K562 (cell line): Measurements from ENCODE around the gene ZNF593OS. TPM values are rescaled to one million over a fixed set of nuclear protein-coding genes. Genes with fewer than 3 reads are reported as not detected.
A peak's percentile ranks its signal among the peaks of the same experiment; 100 is the strongest.

Source experiments
- ATAC-seq: fragments of 200-7000 bp; cut with Tn5 transposase; 3 replicates; pipeline ENCODE4 v1.9.1; 2020; ENCODE audit warnings: moderate library complexity
- BruUV-seq: library from RNA; stranded (reverse); fragments of 400-500 nt; replicated peaks from 2 replicates; lab custom pipeline; 2021; lab: Mats Ljungman, UMichigan
- CTCF ChIA-PET: fragments of 300-600 bp; formaldehyde crosslinking; extraction: SDS; loops from one replicate; lab custom pipeline; 2021; ENCODE audit warnings: low intra/inter-chr PET ratio; lab: Yijun Ruan, JAX
- POLR2A ChIA-PET: fragments of 300-600, 350-650 bp; sonication (Branson Sonifier 250); formaldehyde crosslinking; extraction: SDS; loops from one replicate; lab custom pipeline; 2021; ENCODE audit warnings: antibody characterized with exemption, inconsistent platforms; lab: Yijun Ruan, JAX
- DNase-seq, 4 experiments: peaks; one replicate each; pipeline versions ENCODE4 v3.0.0 to v3.0.0-alpha.2; 2011 to 2018; ENCODE audit warnings: low spot score in 3 of 4, mixed read lengths in 3 of 4; ENCODE audit errors: extremely low read depth in 1 of 4
- FAIRE-seq: peaks from 2 replicates; lab custom pipeline; 2011; peaks lifted over from hg19 to GRCh38; lab: Jason Lieb, UNC
- H2AFZ ChIP-seq: 2 replicates; pipeline ENCODE4 v1.6.0; 2011; ENCODE audit warnings: low read depth, low read length, control low read depth, inconsistent platforms
- H3K27ac ChIP-seq: fragments of 200-600 bp; 3 replicates; pipeline ENCODE4 v1.8.0; 2011; ENCODE audit warnings: low read depth, mild to moderate bottlenecking, control low read depth, inconsistent platforms, low read length, moderate library complexity, mixed read lengths; ENCODE audit errors: extremely low read depth
- H3K27me3 ChIP-seq, 2 experiments: fragments of 300-600 bp in 1 of 2; 2 replicates in 1 of 2; 3 replicates in 1 of 2; pipeline versions ENCODE4 v1.6.0 to v1.8.0; 2011; ENCODE audit warnings: inconsistent platforms in 2 of 2, low read length in 2 of 2, mild to moderate bottlenecking in 1 of 2, mixed read lengths in 1 of 2, moderate library complexity in 1 of 2; ENCODE audit not compliant: control insufficient read depth in 2 of 2, insufficient read depth in 2 of 2
- H3K36me3 ChIP-seq: fragments of 300-600 bp; 3 replicates; pipeline ENCODE4 v1.8.0; 2011; ENCODE audit warnings: mild to moderate bottlenecking, low read length, inconsistent platforms; ENCODE audit not compliant: control insufficient read depth, insufficient read depth
- H3K4me1 ChIP-seq, 2 experiments: fragments of 200-600 bp in 1 of 2; replicated peaks in 1 of 2; 2 replicates in 1 of 2; 3 replicates in 1 of 2; pipeline versions ENCODE4 v1.5.1 to v1.8.0; 2011; ENCODE audit warnings: inconsistent platforms in 2 of 2, low read length in 2 of 2, mild to moderate bottlenecking in 1 of 2, mixed read lengths in 1 of 2, moderate library complexity in 1 of 2; ENCODE audit not compliant: control insufficient read depth in 2 of 2, insufficient read depth in 2 of 2
- H3K4me2 ChIP-seq: 2 replicates; pipeline ENCODE4 v1.6.1; 2011; ENCODE audit warnings: low read length, control low read depth, inconsistent platforms, mixed read lengths; ENCODE audit not compliant: insufficient read depth
- H3K4me3 ChIP-seq: fragments of 200-600 bp; sonication (generic), shearing (Covaris generic); 2 replicates; pipeline ENCODE4 v1.5.1; 2016; ENCODE audit warnings: control low read depth, inconsistent platforms
- H3K79me2 ChIP-seq: fragments of 200-600 bp; 3 replicates; pipeline ENCODE4 v1.8.0; 2011; ENCODE audit warnings: low read length, inconsistent platforms; ENCODE audit not compliant: control insufficient read depth, insufficient read depth
- H3K9ac ChIP-seq, 2 experiments: 2 replicates each; pipeline versions ENCODE4 v1.6.0 to v1.6.1; 2011; ENCODE audit warnings: low read depth in 2 of 2, low read length in 2 of 2, control low read depth in 1 of 2, inconsistent platforms in 1 of 2, mild to moderate bottlenecking in 1 of 2, mixed read lengths in 1 of 2; ENCODE audit not compliant: insufficient read depth in 1 of 2
- H3K9me1 ChIP-seq: one replicate; pipeline ENCODE4 v1.6.0; 2011; ENCODE audit warnings: inconsistent platforms, mild to moderate bottlenecking, low read length, moderate library complexity; ENCODE audit not compliant: control insufficient read depth, insufficient read depth
- H3K9me3 ChIP-seq: replicated peaks from 2 replicates; pipeline ENCODE4 v1.5.1; 2011; ENCODE audit warnings: low read depth, low read length, inconsistent platforms; ENCODE audit not compliant: control insufficient read depth, insufficient read depth
- H4K20me1 ChIP-seq: replicated peaks from 2 replicates; pipeline ENCODE4 v1.6.1; 2011; ENCODE audit warnings: low read length, inconsistent platforms, mixed read lengths; ENCODE audit not compliant: control insufficient read depth, insufficient read depth
- CHD4 ChIP-seq: fragments of 200-600 bp; sonication (generic); IDR thresholded peaks from 3 replicates; pipeline ENCODE4 v1.6.1; 2012; ENCODE audit warnings: low read depth, mild to moderate bottlenecking, mixed read lengths, low read length, inconsistent platforms; ENCODE audit not compliant: insufficient read depth, insufficient replicate concordance, poor library complexity, severe bottlenecking
- ID3 ChIP-seq, 2 experiments: fragments of 250-450 bp in 1 of 2; fragments of 450-650 bp in 1 of 2; sonication (Bioruptor Pico) in 1 of 2; IDR thresholded peaks; 2 replicates each; pipeline versions ENCODE4 v1.6.1 to v1.8.0; 2016 to 2021; ENCODE audit warnings: mild to moderate bottlenecking in 2 of 2, moderate library complexity in 2 of 2, missing compliant biosample characterization in 1 of 2, missing genetic modification characterization in 1 of 2
- MTA1 ChIP-seq: fragments of 450-650 bp; IDR thresholded peaks from 2 replicates; pipeline ENCODE4 v1.6.1; 2017; ENCODE audit warnings: borderline replicate concordance
- NFE2L1 ChIP-seq: fragments of 450-650 bp; IDR thresholded peaks from 2 replicates; pipeline ENCODE4 v1.6.1; 2016; ENCODE audit warnings: missing genetic modification characterization, low read depth, mild to moderate bottlenecking, missing compliant biosample characterization, moderate library complexity, borderline replicate concordance
- NR2C2 ChIP-seq, 2 experiments: fragments of 200-800 bp in 1 of 2; sonication (Bioruptor generic) in 1 of 2; sonication (generic) in 1 of 2; formaldehyde crosslinking in 1 of 2; IDR thresholded peaks; 2 replicates each; pipeline versions ENCODE4 v1.6.1 to v1.8.0; 2016 to 2022; ENCODE audit warnings: mild to moderate bottlenecking in 1 of 2, missing compliant biosample characterization in 1 of 2, missing genetic modification characterization in 1 of 2, missing genetic modification reagents in 1 of 2
- ZBTB40 ChIP-seq, 2 experiments: fragments of 450-650 bp in 1 of 2; sonication (generic) in 1 of 2; formaldehyde crosslinking in 1 of 2; IDR thresholded peaks; 2 replicates each; pipeline versions ENCODE4 v1.7.1 to v1.9.0; 2016 to 2022; ENCODE audit warnings: inconsistent platforms in 1 of 2, mild to moderate bottlenecking in 1 of 2, missing genetic modification reagents in 1 of 2
- WGBS: fragments of 100-300 bp; shearing (Covaris generic); methylation state at CpG from one replicate; pipeline ENCODE4 v1.1.6; 2016; ENCODE audit warnings: low coverage, mixed read lengths; ENCODE audit not compliant: insufficient coverage; ENCODE audit errors: missing lambda C conversion rate; 5-methylcytosine and 5-hydroxymethylcytosine counted together
- in situ Hi-C: fragments of 300-500 bp; cut with MboI; formaldehyde crosslinking; loops from 4 replicates; pipeline ENCODE4 v1.15.0; 2018; ENCODE audit warnings: inconsistent platforms, mixed read lengths
- intact Hi-C: fragments of 100-400 bp; cut with micrococcal nuclease; formaldehyde crosslinking; loops from 2 replicates; pipeline ENCODE4 v1.14.2; 2022
- polyA plus RNA-seq, 8 experiments: library from polyadenylated mRNA; depleted of rRNA in 4 of 8; stranded (reverse) in 5 of 8; unstranded in 3 of 8; fragments of >200 nt; fragmentation: Nextera tagmentation in 2 of 8; fragmentation: Illumina TruSeq in 1 of 8; extraction: Ambion mirVana in 2 of 8; extraction: Trizol in 1 of 8; gene quantifications; 2 replicates each; pipeline versions ENCODE4 v1.2.1 to v1.2.3, GENCODE V29; 2011 to 2014; ENCODE audit warnings: inconsistent platforms in 1 of 8, missing spikeins in 1 of 8
- total RNA-seq, 7 experiments: library from RNA; depleted of rRNA in 6 of 7; stranded (reverse); fragments of >200 nt in 6 of 7; fragmentation: Illumina TruSeq in 2 of 7; extraction: Trizol in 2 of 7; gene quantifications; 2 replicates each; pipeline versions ENCODE4 v1.2.1 to v1.2.3, GENCODE V29; 2011 to 2021; ENCODE audit warnings: low replicate concordance in 1 of 7
- TF ChIP-seq, protein P1 (sequence below): fragments of 250-450 bp; sonication (Bioruptor Pico); IDR thresholded peaks from 2 replicates; pipeline ENCODE4 v1.8.0; 2022; ENCODE audit warnings: moderate library complexity, mild to moderate bottlenecking, inconsistent platforms

The ZNF593OS gene
- total and polyA plus RNA-seq, 9 of the 15 experiments (the other 6 are each of a cell fraction or from before 2014, with no cell fraction given) = 0.24 to 0.27 TPM; not detected in 7

DNA sequence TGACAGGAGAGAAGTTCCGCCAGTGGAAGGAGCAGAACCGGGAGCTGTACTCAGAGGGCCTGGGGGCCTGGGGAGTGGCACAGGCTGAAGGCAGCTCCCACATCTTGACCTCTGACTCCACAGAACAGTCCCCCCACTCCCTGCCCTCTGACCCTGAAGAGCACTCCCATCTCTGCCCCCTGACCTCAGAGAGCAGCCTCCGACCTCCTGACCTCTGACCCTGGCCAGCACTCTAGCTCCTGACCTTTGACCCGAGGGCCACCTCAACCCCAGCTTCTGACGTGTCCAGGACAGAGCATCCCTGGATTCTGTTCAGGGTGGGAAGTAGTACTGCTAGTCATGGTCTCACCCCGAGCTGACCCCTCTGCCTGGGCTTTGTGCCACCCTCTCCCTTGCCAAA, 17.7 kb upstream of the ZNF593OS start:
- intact Hi-C loops = no loop called here
- CTCF ChIA-PET = interaction anchor here (0.6 to 1.6 kb wide), 3 partner anchors 45 to 199 kb away, joined by 3 to 4 read pairs (median 3); partner anchors contain the start of gene CEP85
- 51% methylated on average over 6 of the region's 6 CpGs for WGBS
- TF ChIP-seq, protein P1, sequence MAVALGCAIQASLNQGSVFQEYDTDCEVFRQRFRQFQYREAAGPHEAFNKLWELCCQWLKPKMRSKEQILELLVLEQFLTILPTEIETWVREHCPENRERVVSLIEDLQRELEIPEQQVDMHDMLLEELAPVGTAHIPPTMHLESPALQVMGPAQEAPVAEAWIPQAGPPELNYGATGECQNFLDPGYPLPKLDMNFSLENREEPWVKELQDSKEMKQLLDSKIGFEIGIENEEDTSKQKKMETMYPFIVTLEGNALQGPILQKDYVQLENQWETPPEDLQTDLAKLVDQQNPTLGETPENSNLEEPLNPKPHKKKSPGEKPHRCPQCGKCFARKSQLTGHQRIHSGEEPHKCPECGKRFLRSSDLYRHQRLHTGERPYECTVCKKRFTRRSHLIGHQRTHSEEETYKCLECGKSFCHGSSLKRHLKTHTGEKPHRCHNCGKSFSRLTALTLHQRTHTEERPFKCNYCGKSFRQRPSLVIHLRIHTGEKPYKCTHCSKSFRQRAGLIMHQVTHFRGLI (CRISPR knock-in tag) = no peak
- TF ChIP-seq MTA1 (no peak), ZBTB40 (IDR thresholded peaks at IDR 0.05) (no peak), ZBTB40 (CRISPR knock-in tag; IDR thresholded peaks at IDR 0.05) (0 out of 2 replicates have a peak, but pooled peaks have one; percentile 11), NR2C2 (CRISPR knock-in tag; IDR thresholded peaks at IDR 0.05) (peak; percentile 96), NR2C2 (tag; IDR thresholded peaks at IDR 0.05) (peak; percentile 96), NFE2L1 (tag) (no peak), ID3 (CRISPR knock-in tag; IDR thresholded peaks at IDR 0.05) (no peak), ID3 (tag; IDR thresholded peaks at IDR 0.05) (0 out of 2 replicates have a peak, but pooled peaks have one; percentile 20), CHD4 (no peak)

More for the DNA sequence above, 17.7 kb upstream of the ZNF593OS start:
- peak in 1 of 4 experiments; percentile 30 for DNase-seq
- POLR2A ChIA-PET = interaction anchor here (0.6 to 1.4 kb wide), 6 partner anchors 11 to 82 kb away, joined by 3 to 4 read pairs (median 3); partner anchors contain the start of genes CNKSR1 and ZNF593
- BruUV-seq = no TSS peak
- Histone ChIP-seq H3K27ac (no peak overlapping the region), H3K27me3 (no peaks in the 10 kb centered on the region), H3K9ac (0 out of 4 replicates have a peak overlapping the region, but pooled peaks of 1 of the 2 experiments have one; percentile 65), H3K79me2 (no peaks in the 10 kb centered on the region), H3K9me1 (no peaks in the 10 kb centered on the region), H3K4me2 (no peak overlapping the region), H3K4me1 (peaks cover 0 to 27% of the 10 kb centered on the region in 2 experiments; a peak in 2 of 5 replicates), H4K20me1 (0 out of 2 replicates have a peak, but pooled peaks cover 6% of the 10 kb centered on the region), H3K9me3 (no peaks in the 10 kb centered on the region), H3K36me3 (no peaks in the 10 kb centered on the region), H3K4me3 (no peak overlapping the region), H2AFZ (peak overlapping the region; percentile 67; the same call in 1 of the 2 replicates)
- ATAC-seq = peak; percentile 17; the same call in 2 of the 3 replicates
- in situ Hi-C loops = no loop called here
- FAIRE-seq = no peak
